Stomach (tissue), 4 donors: ENCODE results near the gene SLC25A13.

ENCODE experiments used
- EP300 ChIP-seq: sonication (generic); formaldehyde crosslinking; IDR thresholded peaks from one replicate; pipeline ENCODE4 v1.6.1; 2017; ENCODE audit warnings: antibody characterized with exemption
- TF ChIP-seq, protein P1 (sequence below), 7 experiments: fragments of 450-650 bp in 4 of 7; fragments of 200-600 bp in 3 of 7; sonication (generic) in 3 of 7; IDR thresholded peaks; one replicate each; pipeline ENCODE4 v1.5.1; 2016 to 2019; ENCODE audit warnings: antibody characterized with exemption in 7 of 7, control low read depth in 2 of 7, mild to moderate bottlenecking in 1 of 7

DNA sequence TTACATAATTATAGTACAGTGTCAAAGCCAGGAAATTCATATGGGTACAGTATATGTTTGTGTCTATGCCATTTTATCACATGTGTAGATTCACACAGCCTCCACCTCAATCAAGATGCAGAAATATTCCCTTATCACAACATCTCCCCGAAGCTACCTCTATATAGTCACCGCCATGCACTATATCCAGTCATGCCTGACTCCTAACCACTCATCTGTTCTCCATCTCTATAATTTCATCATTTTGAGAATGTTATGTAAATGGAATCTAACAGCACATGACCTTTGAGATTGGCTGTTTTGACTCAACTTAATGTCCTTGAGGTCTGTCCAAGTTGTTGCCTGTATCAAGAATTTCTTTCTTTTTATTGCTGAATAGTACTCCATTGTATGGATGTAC is 22.3 kb upstream of the SLC25A13 start:
- TF ChIP-seq, protein P1, sequence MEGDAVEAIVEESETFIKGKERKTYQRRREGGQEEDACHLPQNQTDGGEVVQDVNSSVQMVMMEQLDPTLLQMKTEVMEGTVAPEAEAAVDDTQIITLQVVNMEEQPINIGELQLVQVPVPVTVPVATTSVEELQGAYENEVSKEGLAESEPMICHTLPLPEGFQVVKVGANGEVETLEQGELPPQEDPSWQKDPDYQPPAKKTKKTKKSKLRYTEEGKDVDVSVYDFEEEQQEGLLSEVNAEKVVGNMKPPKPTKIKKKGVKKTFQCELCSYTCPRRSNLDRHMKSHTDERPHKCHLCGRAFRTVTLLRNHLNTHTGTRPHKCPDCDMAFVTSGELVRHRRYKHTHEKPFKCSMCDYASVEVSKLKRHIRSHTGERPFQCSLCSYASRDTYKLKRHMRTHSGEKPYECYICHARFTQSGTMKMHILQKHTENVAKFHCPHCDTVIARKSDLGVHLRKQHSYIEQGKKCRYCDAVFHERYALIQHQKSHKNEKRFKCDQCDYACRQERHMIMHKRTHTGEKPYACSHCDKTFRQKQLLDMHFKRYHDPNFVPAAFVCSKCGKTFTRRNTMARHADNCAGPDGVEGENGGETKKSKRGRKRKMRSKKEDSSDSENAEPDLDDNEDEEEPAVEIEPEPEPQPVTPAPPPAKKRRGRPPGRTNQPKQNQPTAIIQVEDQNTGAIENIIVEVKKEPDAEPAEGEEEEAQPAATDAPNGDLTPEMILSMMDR (IDR thresholded peaks at IDR 0.05): no peak
- no peak for TF ChIP-seq EP300
